Mesenchymal stem cell (in vitro differentiated cells and primary cell): ENCODE data around the gene TVP23A.

Experiments
- DNase-seq: peaks from one replicate; pipeline ENCODE4 v3.0.0-alpha.2; 2013
- H2AFZ ChIP-seq: one replicate; pipeline ENCODE4 v1.6.1; 2013; ENCODE audit warnings: low read depth, mild to moderate bottlenecking, control low read depth, inconsistent platforms, low read length, moderate library complexity
- H2AK5ac ChIP-seq: 2 replicates; pipeline ENCODE4 v1.6.1; 2013; ENCODE audit warnings: low read length, moderate library complexity, mild to moderate bottlenecking, inconsistent platforms; ENCODE audit not compliant: severe bottlenecking
- H2BK120ac ChIP-seq: one replicate; pipeline ENCODE4 v1.6.1; 2013; ENCODE audit warnings: low read depth, mild to moderate bottlenecking, inconsistent platforms, low read length, moderate library complexity
- H2BK12ac ChIP-seq, 2 experiments: one replicate each; pipeline ENCODE4 v1.6.1; 2013; ENCODE audit warnings: inconsistent platforms in 2 of 2, low read length in 2 of 2, mild to moderate bottlenecking in 2 of 2, moderate library complexity in 2 of 2, control low read depth in 1 of 2
- H2BK15ac ChIP-seq: one replicate; pipeline ENCODE4 v1.6.1; 2013; ENCODE audit warnings: mild to moderate bottlenecking, low read depth, inconsistent platforms; ENCODE audit not compliant: poor library complexity, severe bottlenecking
- H2BK5ac ChIP-seq: 2 replicates; pipeline ENCODE4 v1.6.1; 2013; ENCODE audit warnings: low read depth, mild to moderate bottlenecking, low read length, control low read depth, inconsistent platforms; ENCODE audit not compliant: poor library complexity, severe bottlenecking
- H3K14ac ChIP-seq, 2 experiments: one replicate each; pipeline ENCODE4 v1.6.1; 2013; ENCODE audit warnings: inconsistent platforms in 2 of 2, low read length in 2 of 2, control low read depth in 1 of 2, mild to moderate bottlenecking in 1 of 2, moderate library complexity in 1 of 2
- H3K18ac ChIP-seq, 2 experiments: one replicate each; pipeline ENCODE4 v1.6.1; 2013; ENCODE audit warnings: inconsistent platforms in 2 of 2, low read length in 2 of 2, control low read depth in 1 of 2, low read depth in 1 of 2, mild to moderate bottlenecking in 1 of 2
- H3K23ac ChIP-seq, 2 experiments: one replicate each; pipeline ENCODE4 v1.6.1; 2013; ENCODE audit warnings: inconsistent platforms in 2 of 2, low read length in 2 of 2, mild to moderate bottlenecking in 2 of 2, moderate library complexity in 2 of 2, control low read depth in 1 of 2
- H3K27ac ChIP-seq: 2 replicates; pipeline ENCODE4 v1.5.1; 2013; ENCODE audit warnings: mild to moderate bottlenecking, moderate library complexity, low read length, control low read depth, inconsistent platforms; ENCODE audit not compliant: poor library complexity, severe bottlenecking
- H3K27me3 ChIP-seq, 2 experiments: 2 replicates each; pipeline versions ENCODE4 v1.6.1 to v1.7.0; 2013; ENCODE audit warnings: low read length in 2 of 2, mild to moderate bottlenecking in 2 of 2, moderate library complexity in 2 of 2, control low read depth in 1 of 2, inconsistent platforms in 1 of 2; ENCODE audit not compliant: control insufficient read depth in 1 of 2, insufficient read depth in 1 of 2
- H3K36me3 ChIP-seq, 2 experiments: 2 replicates each; pipeline versions ENCODE4 v1.6.1 to v1.7.0; 2013; ENCODE audit warnings: low read length in 2 of 2, control low read depth in 1 of 2, inconsistent platforms in 1 of 2, low read depth in 1 of 2, mild to moderate bottlenecking in 1 of 2; ENCODE audit not compliant: insufficient read depth in 2 of 2, control insufficient read depth in 1 of 2
- H3K4ac ChIP-seq, 2 experiments: one replicate each; pipeline ENCODE4 v1.6.1; 2013; ENCODE audit warnings: inconsistent platforms in 2 of 2, low read length in 2 of 2, mild to moderate bottlenecking in 2 of 2, moderate library complexity in 2 of 2, control low read depth in 1 of 2, low read depth in 1 of 2
- H3K4me1 ChIP-seq: 2 replicates; pipeline ENCODE4 v1.6.1; 2013; ENCODE audit warnings: low read depth, low read length, control low read depth; ENCODE audit not compliant: control insufficient read depth, insufficient read depth
- H3K4me2 ChIP-seq: 2 replicates; pipeline ENCODE4 v1.6.1; 2013; ENCODE audit warnings: low read length, mild to moderate bottlenecking, inconsistent platforms; ENCODE audit not compliant: poor library complexity, severe bottlenecking
- H3K4me3 ChIP-seq, 2 experiments: 2 replicates each; pipeline versions ENCODE4 v1.5.1 to v1.7.0; 2013; ENCODE audit warnings: low read length in 2 of 2, mild to moderate bottlenecking in 2 of 2, control low read depth in 1 of 2, low read depth in 1 of 2; ENCODE audit not compliant: insufficient read depth in 1 of 2
- H3K79me1 ChIP-seq: replicated peaks from 2 replicates; pipeline ENCODE4 v1.6.1; 2013; ENCODE audit warnings: mild to moderate bottlenecking, control low read depth, low read length, inconsistent platforms; ENCODE audit not compliant: poor library complexity, severe bottlenecking
- H3K9ac ChIP-seq: 2 replicates; pipeline ENCODE4 v1.7.0; 2013; ENCODE audit warnings: mild to moderate bottlenecking, low read length, moderate library complexity
- H3K9me3 ChIP-seq: 2 replicates; pipeline ENCODE4 v1.7.0; 2013; ENCODE audit warnings: mild to moderate bottlenecking, low read length; ENCODE audit not compliant: control insufficient read depth
- H4K8ac ChIP-seq: one replicate; pipeline ENCODE4 v1.6.1; 2013; ENCODE audit warnings: inconsistent platforms, mild to moderate bottlenecking, low read length, moderate library complexity
- H4K91ac ChIP-seq: one replicate; pipeline ENCODE4 v1.6.1; 2013; ENCODE audit warnings: mild to moderate bottlenecking, low read length, inconsistent platforms
- WGBS: methylation state at CpG from one replicate; pipeline ENCODE4 v1.1.7; 2013; ENCODE audit warnings: mixed read lengths; 5-methylcytosine and 5-hydroxymethylcytosine counted together

Gene TVP23A

GRCh38 chr16:10865991-10866966, 47.7 kb upstream of the TVP23A start:
- no peak overlapping the region for H4K91ac ChIP-seq
- H3K9me3 ChIP-seq = no peaks in the 10 kb centered on the region
- no peak overlapping the region for H3K18ac ChIP-seq
- no peak overlapping the region for H2BK15ac ChIP-seq
- no peak overlapping the region for H3K14ac ChIP-seq
- no peak overlapping the region for H2BK12ac ChIP-seq
- H3K4me1 ChIP-seq = peaks cover 8% of the 10 kb centered on the region
- peak overlapping the region in 1 of 2 experiments; percentile 11 for H3K4me3 ChIP-seq
- no peak overlapping the region for H3K27ac ChIP-seq
- 82% methylated on average over 13 of the region's 13 CpGs for WGBS
- H3K36me3 ChIP-seq = no peaks in the 10 kb centered on the region
- H3K9ac ChIP-seq = no peak overlapping the region
- no peaks in the 10 kb centered on the region for H3K79me1 ChIP-seq
- H3K4me2 ChIP-seq = no peak overlapping the region
- H2BK120ac ChIP-seq = no peak overlapping the region
- no peak overlapping the region for H2AK5ac ChIP-seq
- H3K27me3 ChIP-seq = peaks cover 0 to 5% of the 10 kb centered on the region in 2 experiments
- H2BK5ac ChIP-seq = no peak overlapping the region
- H3K4ac ChIP-seq = no peak overlapping the region
- H3K23ac ChIP-seq = no peak overlapping the region
- DNase-seq = no peak
- H2AFZ ChIP-seq = no peak overlapping the region
- H4K8ac ChIP-seq = no peak overlapping the region

GRCh38 chr16:10862438-10862837, 43.8 kb upstream of the TVP23A start:
- Histone ChIP-seq H3K4me1 (peaks cover 1% of the 10 kb centered on the region), H3K14ac (no peak overlapping the region), H2BK15ac (no peak overlapping the region), H3K18ac (no peak overlapping the region), H3K9ac (no peak overlapping the region), H3K4me3 (no peak overlapping the region), H3K27me3 (peaks cover 0 to 8% of the 10 kb centered on the region in 2 experiments), H3K4ac (no peak overlapping the region), H3K4me2 (no peak overlapping the region), H2AK5ac (no peak overlapping the region), H2BK12ac (no peak overlapping the region), H4K8ac (no peak overlapping the region), H2AFZ (no peak overlapping the region), H3K36me3 (no peaks in the 10 kb centered on the region), H3K23ac (no peak overlapping the region), H3K9me3 (no peaks in the 10 kb centered on the region), H2BK120ac (no peak overlapping the region), H3K79me1 (no peaks in the 10 kb centered on the region), H4K91ac (no peak overlapping the region), H3K27ac (no peak overlapping the region), H2BK5ac (no peak overlapping the region)
- DNase-seq = no peak
- 72% methylated on average over 2 of the region's 2 CpGs for WGBS

GRCh38 chr16:10859658-10860057, 41.1 kb upstream of the TVP23A start:
- H2AFZ ChIP-seq = no peak overlapping the region
- H3K27me3 ChIP-seq = peaks cover 0 to 3% of the 10 kb centered on the region in 2 experiments
- no peak overlapping the region for H3K27ac ChIP-seq
- H2AK5ac ChIP-seq = no peak overlapping the region
- no peaks in the 10 kb centered on the region for H3K9me3 ChIP-seq
- H4K91ac ChIP-seq = no peak overlapping the region
- H3K23ac ChIP-seq = no peak overlapping the region
- no peak overlapping the region for H3K9ac ChIP-seq
- no peak overlapping the region for H3K18ac ChIP-seq
- no peaks in the 10 kb centered on the region for H3K79me1 ChIP-seq
- 66% methylated on average over 3 of the region's 6 CpGs for WGBS
- peaks cover 1% of the 10 kb centered on the region for H3K4me1 ChIP-seq
- H2BK5ac ChIP-seq = no peak overlapping the region
- H2BK120ac ChIP-seq = no peak overlapping the region
- H3K4ac ChIP-seq = no peak overlapping the region
- DNase-seq = no peak
- H3K4me3 ChIP-seq = no peak overlapping the region
- no peaks in the 10 kb centered on the region for H3K36me3 ChIP-seq
- H3K4me2 ChIP-seq = no peak overlapping the region
- H2BK15ac ChIP-seq = no peak overlapping the region
- H3K14ac ChIP-seq = no peak overlapping the region
- H2BK12ac ChIP-seq = no peak overlapping the region
- no peak overlapping the region for H4K8ac ChIP-seq

GRCh38 chr16:10859020-10859419, 40.4 kb upstream of the TVP23A start:
- DNase-seq = no peak
- peaks cover 1% of the 10 kb centered on the region for H3K4me1 ChIP-seq
- H3K27ac ChIP-seq = no peak overlapping the region
- H2BK15ac ChIP-seq = no peak overlapping the region
- H4K91ac ChIP-seq = no peak overlapping the region
- no peak overlapping the region for H3K23ac ChIP-seq
- H3K18ac ChIP-seq = no peak overlapping the region
- no peak overlapping the region for H2BK120ac ChIP-seq
- H2AK5ac ChIP-seq = no peak overlapping the region
- no peak overlapping the region for H3K4ac ChIP-seq
- no peak overlapping the region for H2BK12ac ChIP-seq
- H3K9me3 ChIP-seq = no peaks in the 10 kb centered on the region
- WGBS = 43% methylated on average over 2 of the region's 2 CpGs
- H3K36me3 ChIP-seq = no peaks in the 10 kb centered on the region
- H2AFZ ChIP-seq = no peak overlapping the region
- peaks cover 0 to 3% of the 10 kb centered on the region in 2 experiments for H3K27me3 ChIP-seq
- no peak overlapping the region for H3K9ac ChIP-seq
- H3K79me1 ChIP-seq = no peaks in the 10 kb centered on the region
- H3K4me2 ChIP-seq = no peak overlapping the region
- no peak overlapping the region for H2BK5ac ChIP-seq
- H3K4me3 ChIP-seq = no peak overlapping the region
- H3K14ac ChIP-seq = no peak overlapping the region
- H4K8ac ChIP-seq = no peak overlapping the region
